Measurements from ENCODE around the gene KIAA0753.
"Not testable (repeated sequence)": the region's sequence is repeated elsewhere in the genome, so short reads cannot be mapped to it uniquely, and the experiment has no call there.

The KIAA0753 gene

GRCh38 chr17:6668727-6669425 lies 28.4 kb upstream of the KIAA0753 start:
- DNase-seq (ENCODE audit: low read depth, low spot score) = no peak

GRCh38 chr17:6668219-6668618 lies 27.7 kb upstream of the KIAA0753 start:
- no peak for DNase-seq (ENCODE audit: low read depth, low spot score)

- DNase-seq (ENCODE audit: low read depth, low spot score) = no peak
Observed at GRCh38 chr17:6667516-6667915, 27.0 kb upstream of the KIAA0753 start.

- DNase-seq (ENCODE audit: low read depth, low spot score) = no peak
Observed at GRCh38 chr17:6666557-6666956, 26.0 kb upstream of the KIAA0753 start.

GRCh38 chr17:6666077-6666521 lies 25.6 kb upstream of the KIAA0753 start:
- peak; percentile 91 for DNase-seq (ENCODE audit: low read depth, low spot score)

DNA sequence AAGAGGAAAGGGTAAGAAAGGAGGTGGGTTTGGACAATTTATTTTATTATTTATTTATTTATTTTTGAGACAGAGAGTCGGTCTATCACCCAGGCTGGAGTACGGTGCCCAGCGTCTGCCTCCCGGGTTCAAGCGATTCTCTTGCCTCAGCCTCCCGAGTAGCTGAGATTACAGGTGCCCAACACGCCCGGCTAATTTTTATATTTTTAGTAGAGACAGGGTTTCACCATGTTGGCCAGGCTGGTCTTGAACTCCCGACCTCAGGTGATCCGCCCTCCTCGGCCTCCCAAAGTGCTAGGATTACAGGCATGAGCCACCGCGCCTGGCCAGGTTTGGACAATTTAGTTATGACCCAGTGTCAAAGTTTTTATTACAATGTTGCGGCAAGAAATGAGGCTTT lies 22.7 kb upstream of the KIAA0753 start:
- DNase-seq (ENCODE audit: low read depth, low spot score) = not testable (repeated sequence)

- DNase-seq (ENCODE audit: low read depth, low spot score) = no peak
Observed at GRCh38 chr17:6661464-6661848, 20.9 kb upstream of the KIAA0753 start.

- no peak for DNase-seq (ENCODE audit: low read depth, low spot score)
Observed at GRCh38 chr17:6660805-6661463, 20.4 kb upstream of the KIAA0753 start.

DNA sequence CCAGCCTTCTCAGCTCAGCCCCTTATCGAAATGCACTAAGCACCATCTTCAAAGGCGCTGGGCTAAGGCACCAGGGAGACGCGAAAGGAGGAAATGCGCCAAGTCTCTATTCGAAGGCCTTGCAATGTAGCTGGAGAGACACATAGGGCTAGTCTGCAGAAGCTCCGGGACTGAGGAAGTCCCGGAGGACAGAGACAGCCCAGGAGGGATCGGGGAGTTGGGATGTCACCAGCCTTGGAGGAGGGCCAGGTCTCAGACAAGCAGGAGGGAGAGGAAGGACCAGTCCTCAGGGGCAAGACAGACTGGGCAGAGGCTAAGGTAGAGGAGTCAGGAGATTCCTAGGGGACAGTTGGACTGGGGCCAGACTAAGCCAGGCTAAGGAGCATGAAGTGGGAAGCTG lies 19.6 kb upstream of the KIAA0753 start:
- DNase-seq (ENCODE audit: low read depth, low spot score) = no peak

- DNase-seq (ENCODE audit: low read depth, low spot score) = not testable (repeated sequence)
Observed at GRCh38 chr17:6658411-6658810, 17.9 kb upstream of the KIAA0753 start.

DNA sequence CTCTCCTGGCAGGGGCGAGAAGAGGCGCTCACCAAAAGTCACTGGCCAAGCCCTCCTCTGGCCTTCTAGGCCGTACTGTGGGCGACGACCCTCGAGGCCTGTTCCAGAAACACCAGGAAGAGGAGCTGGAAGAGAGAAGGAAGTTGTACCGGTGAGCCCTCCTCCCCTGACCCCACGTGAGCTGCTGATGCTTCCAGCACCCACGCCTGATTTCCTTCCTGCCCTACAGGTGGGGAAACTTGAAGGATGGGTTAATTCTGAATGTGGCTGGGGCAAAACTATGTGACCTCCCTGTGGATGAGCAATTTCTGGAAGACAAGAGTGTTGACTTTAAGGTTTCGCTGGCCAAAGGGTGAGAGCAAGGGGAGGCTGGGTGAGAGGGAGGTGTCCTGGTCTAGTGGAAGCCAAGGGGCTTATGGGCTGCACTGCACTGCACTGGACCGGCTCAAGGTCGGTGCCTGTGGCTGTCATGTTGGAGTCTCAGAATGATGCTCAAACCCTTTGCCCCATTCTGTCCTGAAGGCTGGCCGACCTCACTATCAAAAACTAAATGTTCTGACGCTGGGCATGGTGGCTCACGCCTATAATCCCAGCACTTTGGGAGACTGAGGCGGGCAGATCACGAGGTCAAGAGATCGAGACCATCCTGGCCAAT lies 17.2 kb upstream of the KIAA0753 start:
- DNase-seq (ENCODE audit: low read depth, low spot score) = no peak

DNA sequence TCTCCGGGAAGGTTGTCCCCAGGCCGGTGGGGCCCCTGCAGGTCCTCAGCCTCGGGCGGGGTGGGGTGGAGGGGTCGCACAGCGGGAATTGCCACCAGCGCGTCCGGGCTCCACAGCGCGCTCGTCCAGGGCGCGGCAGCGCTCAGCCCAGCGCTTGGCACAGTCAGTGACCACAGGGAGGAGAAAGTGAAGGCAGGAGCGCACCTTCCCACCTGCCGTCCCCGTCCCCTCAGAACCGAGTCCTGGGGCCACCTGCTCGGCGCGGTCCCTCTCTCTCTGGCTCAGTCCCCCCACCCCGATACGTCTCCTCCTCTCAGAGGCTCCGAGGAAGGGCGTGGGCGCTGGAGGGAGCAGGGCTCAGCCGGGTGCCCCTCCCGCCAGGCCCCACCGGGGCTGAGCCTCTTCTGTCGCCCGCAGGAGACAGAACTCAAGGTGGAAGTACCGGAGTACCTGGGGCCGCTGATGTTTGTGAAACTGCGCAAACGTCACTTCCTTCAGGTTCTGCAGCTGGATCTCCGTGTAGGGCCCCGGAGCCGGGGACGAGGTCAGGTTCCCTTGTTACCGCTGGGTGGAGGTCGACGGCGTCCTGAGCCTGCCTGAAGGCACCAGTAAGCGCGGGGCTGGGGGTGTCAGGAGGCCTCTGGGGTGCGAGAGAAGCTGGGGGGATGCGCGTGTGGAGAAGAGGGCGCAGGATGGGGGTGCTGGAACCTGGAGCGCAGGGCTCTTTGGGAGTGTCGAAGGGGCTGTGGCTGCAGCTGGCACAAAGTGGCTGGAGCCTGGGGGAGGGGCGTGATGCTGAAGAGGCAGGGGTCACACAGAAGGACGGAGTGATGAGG lies 16.5 kb upstream of the KIAA0753 start:
- DNase-seq (ENCODE audit: low read depth, low spot score) = not testable (repeated sequence)

GRCh38 chr17:6655732-6656361 lies 15.3 kb upstream of the KIAA0753 start:
- not testable (repeated sequence) for DNase-seq (ENCODE audit: low read depth, low spot score)

- peak; percentile 25 for DNase-seq (ENCODE audit: low read depth, low spot score)
Observed at GRCh38 chr17:6654841-6655731, 14.6 kb upstream of the KIAA0753 start.

DNA sequence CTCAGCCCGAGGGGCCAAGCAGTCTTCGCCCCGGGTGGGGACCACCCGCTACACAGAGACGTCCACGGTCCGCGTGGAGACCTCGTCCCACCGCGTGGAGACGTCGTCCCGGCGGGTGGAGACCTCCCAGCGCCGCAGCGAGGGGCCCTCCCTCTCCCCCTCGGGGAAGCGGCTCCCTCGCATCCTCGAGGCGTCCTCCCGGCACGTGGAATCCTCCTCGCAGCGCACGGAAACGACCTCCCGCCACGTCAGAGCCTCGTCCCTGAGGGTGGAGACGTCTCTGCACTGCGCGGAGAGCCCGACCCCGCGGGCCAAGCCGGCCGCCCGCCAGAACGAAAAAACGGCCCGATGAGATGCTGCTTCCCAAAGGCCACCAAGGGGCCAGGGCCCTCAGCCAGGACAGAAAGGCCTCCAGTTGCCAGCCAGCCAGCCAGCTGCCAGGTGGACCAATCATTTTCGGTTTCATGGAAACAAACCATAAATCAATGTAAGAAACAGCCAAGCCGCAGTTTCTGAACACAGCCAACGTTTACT lies 11.5 kb upstream of the KIAA0753 start:
- DNase-seq (ENCODE audit: low read depth, low spot score) = no peak

DNA sequence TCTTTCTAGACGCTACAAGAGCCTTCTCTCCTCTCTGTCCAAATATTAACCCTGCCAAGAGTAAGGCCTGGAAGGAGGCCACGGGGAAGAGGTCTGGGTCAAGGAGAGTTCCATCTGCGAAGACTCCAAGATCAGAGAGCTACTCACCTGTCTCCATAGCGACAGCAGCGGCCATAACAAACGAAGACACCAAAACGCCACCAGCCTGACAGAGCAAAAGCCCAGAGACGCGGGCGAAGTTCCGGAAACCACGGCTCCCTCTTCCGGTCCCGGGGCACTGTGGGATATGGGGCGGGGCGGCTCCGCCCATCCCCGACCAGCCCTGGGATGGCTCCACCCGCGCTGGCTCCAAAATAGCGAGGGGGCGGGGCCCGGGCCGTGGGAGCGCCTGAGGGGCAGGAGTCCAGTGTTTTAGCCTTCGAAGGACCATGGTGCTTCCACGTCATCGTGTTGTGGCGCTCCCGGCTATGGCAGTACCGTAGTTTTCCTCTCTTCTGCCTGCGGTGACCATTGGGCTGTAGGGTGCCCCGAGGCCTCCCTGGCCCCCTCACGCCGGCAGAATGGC lies 10.9 kb upstream of the KIAA0753 start, which contains the start of the genes C17orf100 and MED31:
TSS of gene C17orf100 (plus strand) at position 409 of the 565 bp plus-strand sequence. CDS start at position 561, 152 bp downstream.
TSS of gene MED31 (minus strand) at position 252 of the 565 bp plus-strand sequence. CDS start at position 175, 77 bp downstream.
- peak; percentile 97 for DNase-seq (ENCODE audit: low read depth, low spot score)

GRCh38 chr17:6648181-6648580 lies 7.7 kb upstream of the KIAA0753 start:
- DNase-seq (ENCODE audit: low read depth, low spot score) = no peak

GRCh38 chr17:6643451-6644125 lies 3.1 kb upstream of the KIAA0753 start:
- DNase-seq (ENCODE audit: low read depth, low spot score) = peak; percentile 85

DNA sequence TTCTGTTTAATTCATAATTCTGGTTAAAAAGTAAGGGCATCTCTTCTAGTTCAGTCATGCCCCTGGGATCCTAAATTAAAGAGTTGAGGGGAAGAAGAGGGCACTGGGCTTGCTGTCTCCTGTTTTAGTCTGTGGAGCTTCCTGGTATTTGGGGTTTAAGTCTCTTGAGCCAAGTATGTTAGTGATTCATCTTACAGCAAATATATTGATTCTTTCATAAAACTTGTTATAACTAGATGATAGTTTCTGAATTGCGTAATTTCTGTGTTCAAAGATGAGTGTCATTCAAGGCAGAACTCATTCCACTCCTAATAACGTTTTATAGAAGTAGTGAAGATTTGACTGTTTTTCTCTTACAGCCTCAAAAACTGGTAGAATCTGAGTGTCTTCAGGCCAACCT lies 2.1 kb upstream of the KIAA0753 start:
- no peak for DNase-seq (ENCODE audit: low read depth, low spot score)
